IPS DF 6.9 (cell line): Measurements from ENCODE around the gene STPG1.

Source experiments
- DNase-seq: peaks from one replicate; pipeline ENCODE4 v3.0.0-alpha.2; 2013; ENCODE audit warnings: low read depth, low spot score
- H3K27ac ChIP-seq: one replicate; pipeline ENCODE4 v1.5.1; 2013; ENCODE audit warnings: low read length, control low read depth
- H3K27me3 ChIP-seq: 2 replicates; pipeline ENCODE4 v1.6.1; 2013; ENCODE audit warnings: mild to moderate bottlenecking, low read length; ENCODE audit not compliant: control insufficient read depth, insufficient read depth
- H3K36me3 ChIP-seq: 2 replicates; pipeline ENCODE4 v1.6.1; 2013; ENCODE audit warnings: low read length; ENCODE audit not compliant: control insufficient read depth, insufficient read depth
- H3K4me1 ChIP-seq: 2 replicates; pipeline ENCODE4 v1.6.1; 2013; ENCODE audit warnings: low read length; ENCODE audit not compliant: control insufficient read depth, insufficient read depth
- H3K4me3 ChIP-seq: 2 replicates; pipeline ENCODE4 v1.5.1; 2013; ENCODE audit warnings: mild to moderate bottlenecking, low read length
- H3K9me3 ChIP-seq: 2 replicates; pipeline ENCODE4 v1.6.1; 2013; ENCODE audit warnings: low read length, inconsistent platforms; ENCODE audit not compliant: control insufficient read depth, insufficient read depth
- WGBS: extraction: QIAGEN DNeasy Blood & Tissue Kit; methylation state at CpG from one replicate; pipeline ENCODE4 v1.1.7; 2013; ENCODE audit warnings: mixed read lengths, missing lambda C conversion rate; ENCODE audit not compliant: insufficient read length, insufficient coverage; 5-methylcytosine and 5-hydroxymethylcytosine counted together

STPG1 gene

DNA sequence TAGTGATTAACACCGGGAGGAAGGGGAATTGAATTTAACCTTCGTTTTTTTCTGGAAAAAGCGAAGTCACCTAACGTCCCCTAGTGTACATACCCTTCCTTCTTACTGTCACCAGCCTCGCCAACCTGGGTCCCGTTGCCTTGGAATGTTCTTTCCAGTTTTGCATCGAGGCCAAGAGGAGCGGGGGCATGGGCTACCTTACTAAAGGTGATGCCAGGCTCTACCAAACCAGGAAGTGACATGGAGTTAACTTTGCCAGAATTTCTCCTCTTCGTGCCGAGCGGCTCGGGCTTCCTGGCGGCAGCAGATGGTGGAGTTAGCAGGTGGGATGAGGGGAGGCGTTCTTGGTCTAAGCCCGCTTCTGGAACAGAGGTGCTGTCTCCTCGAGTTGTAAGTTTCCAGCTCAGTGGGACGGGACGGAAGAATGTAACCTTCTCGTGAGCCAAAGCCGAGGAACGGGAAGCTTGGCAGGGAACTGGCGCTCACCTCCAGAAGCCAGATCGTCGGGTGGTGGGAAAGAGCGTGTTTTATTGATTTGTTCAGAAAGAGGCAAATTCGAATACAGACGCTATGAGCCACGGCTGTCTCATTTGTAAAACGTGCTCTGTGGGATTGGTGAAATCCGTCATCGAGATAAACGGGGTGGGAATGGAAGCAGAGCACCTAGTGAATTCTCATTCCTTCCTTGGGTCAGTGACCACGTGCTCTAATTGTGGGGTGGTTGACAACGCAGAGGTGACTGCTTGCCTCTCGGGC lies 2.5 kb upstream of the STPG1 start:
- H3K4me3 ChIP-seq = peak overlapping the region; percentile 48; the same call in 1 of the 2 replicates
- no peak for DNase-seq
- H3K27me3 ChIP-seq = no peaks in the 10 kb centered on the region
- peaks cover 3% of the 10 kb centered on the region; the same call in 1 of the 2 replicates for H3K36me3 ChIP-seq
- H3K4me1 ChIP-seq = no peaks in the 10 kb centered on the region
- WGBS = no CpG with 5 or more reads among the region's 35 CpGs
- no peak overlapping the region for H3K27ac ChIP-seq
- H3K9me3 ChIP-seq = no peaks in the 10 kb centered on the region

DNA sequence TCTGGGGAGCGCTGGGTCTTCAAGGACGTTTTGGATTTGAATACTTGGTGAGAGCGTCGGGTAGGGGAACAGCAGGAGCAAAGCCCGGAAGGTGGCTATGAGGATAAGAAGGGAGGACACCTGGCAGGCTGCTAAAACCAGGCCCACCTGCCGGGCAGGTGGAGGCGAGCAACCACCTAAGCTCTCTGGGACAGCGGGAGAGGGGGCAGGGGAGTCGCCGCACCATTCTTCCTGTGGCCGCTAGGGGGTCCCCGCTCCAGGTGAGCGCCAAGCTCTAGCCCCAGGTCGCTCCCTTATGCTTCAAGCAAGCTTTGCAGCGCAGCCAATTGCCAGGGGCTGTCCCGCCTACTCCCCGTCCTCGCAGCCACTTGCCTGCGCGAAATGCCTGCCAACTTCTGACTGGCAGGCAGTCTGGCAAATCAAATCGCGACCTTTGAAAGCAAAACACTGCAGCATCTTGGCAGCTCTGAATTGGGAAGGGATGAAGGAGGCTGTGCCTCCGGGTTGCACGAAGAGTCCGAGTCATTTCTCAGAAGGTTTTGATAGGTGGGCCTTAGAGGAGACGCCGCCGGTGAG lies 1.8 kb upstream of the STPG1 start, which contains the start of gene NIPAL3:
NIPAL3 (plus strand) TSS at position 469 of the 576 bp plus-strand sequence. CDS start 3,746 bp downstream, outside the sequence.
- H3K36me3 ChIP-seq = peaks cover 3% of the 10 kb centered on the region; the same call in 1 of the 2 replicates
- no peaks in the 10 kb centered on the region for H3K4me1 ChIP-seq
- no peaks in the 10 kb centered on the region for H3K9me3 ChIP-seq
- H3K27ac ChIP-seq = no peak within 1 kb of the TSS
- WGBS = no CpG with 5 or more reads among the region's 28 CpGs
- no peaks in the 10 kb centered on the region for H3K27me3 ChIP-seq
- H3K4me3 ChIP-seq = peak within 1 kb of the TSS; percentile 48; the same call in 1 of the 2 replicates
- DNase-seq = peak; percentile 99

DNA sequence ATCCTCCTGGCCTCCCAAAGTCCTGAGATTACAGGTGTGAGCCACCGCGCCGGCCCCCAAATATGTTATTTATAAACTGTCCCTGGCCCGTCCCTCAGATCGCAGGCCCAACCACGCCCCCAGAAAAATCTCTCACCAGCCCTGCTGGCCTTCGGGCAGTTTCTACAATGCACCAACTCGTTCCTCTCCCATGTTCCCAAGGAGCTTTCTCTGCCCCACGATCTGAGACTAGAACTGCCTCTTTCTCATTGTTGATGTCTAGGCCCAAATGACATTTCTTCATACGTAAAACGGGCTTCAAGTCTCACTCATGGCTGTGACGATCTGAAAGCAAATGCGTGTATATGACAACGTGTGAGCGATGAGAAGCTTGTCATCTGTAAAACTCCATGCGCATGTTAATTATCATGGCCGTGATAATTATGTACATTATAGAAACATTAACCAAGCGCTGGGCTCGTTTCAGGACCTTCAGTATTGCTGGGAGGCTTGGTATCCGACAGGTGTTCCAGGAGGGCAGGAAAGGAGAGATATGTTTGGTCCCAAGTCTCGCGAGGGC lies 1.3 kb upstream of the STPG1 start:
- no peak for DNase-seq
- H3K4me1 ChIP-seq = no peaks in the 10 kb centered on the region
- WGBS = no CpG with 5 or more reads among the region's 22 CpGs
- no peak overlapping the region for H3K27ac ChIP-seq
- H3K9me3 ChIP-seq = no peaks in the 10 kb centered on the region
- H3K36me3 ChIP-seq = peaks cover 3% of the 10 kb centered on the region; the same call in 1 of the 2 replicates
- H3K4me3 ChIP-seq = no peak overlapping the region
- no peaks in the 10 kb centered on the region for H3K27me3 ChIP-seq

GRCh38 chr1:24412408-24412807 lies 1.2 kb downstream of the STPG1 start:
- H3K4me1 ChIP-seq = no peaks in the 10 kb centered on the region
- no peak overlapping the region for H3K4me3 ChIP-seq
- H3K27ac ChIP-seq = no peak overlapping the region
- no peak for DNase-seq
- H3K36me3 ChIP-seq = no peaks in the 10 kb centered on the region
- no peaks in the 10 kb centered on the region for H3K27me3 ChIP-seq
- no peaks in the 10 kb centered on the region for H3K9me3 ChIP-seq
- WGBS = no CpG with 5 or more reads among the region's 1 CpG

- Histone ChIP-seq H3K27me3 (no peaks in the 10 kb centered on the region), H3K9me3 (no peaks in the 10 kb centered on the region), H3K4me3 (no peak overlapping the region), H3K36me3 (no peaks in the 10 kb centered on the region), H3K27ac (no peak overlapping the region), H3K4me1 (no peaks in the 10 kb centered on the region)
- WGBS = no CpG with 5 or more reads among the region's 6 CpGs
- DNase-seq = no peak
These were observed 1.6 kb downstream of the STPG1 start for GRCh38 chr1:24411963-24412362.

GRCh38 chr1:24410750-24411149 lies 2.8 kb downstream of the STPG1 start:
- DNase-seq = no peak
- Histone ChIP-seq H3K27me3 (no peaks in the 10 kb centered on the region), H3K4me3 (no peak overlapping the region), H3K4me1 (no peaks in the 10 kb centered on the region), H3K36me3 (no peaks in the 10 kb centered on the region), H3K9me3 (no peaks in the 10 kb centered on the region), H3K27ac (no peak overlapping the region)
- WGBS = no CpG with 5 or more reads among the region's 7 CpGs

- no peak for DNase-seq
- no peaks in the 10 kb centered on the region for H3K4me1 ChIP-seq
- H3K27ac ChIP-seq = no peak overlapping the region
- no peaks in the 10 kb centered on the region for H3K36me3 ChIP-seq
- no peaks in the 10 kb centered on the region for H3K27me3 ChIP-seq
- no peaks in the 10 kb centered on the region for H3K9me3 ChIP-seq
- no peak overlapping the region for H3K4me3 ChIP-seq
- WGBS = no CpG with 5 or more reads among the region's 3 CpGs
These were observed 4.0 kb downstream of the STPG1 start for GRCh38 chr1:24409535-24409934.

GRCh38 chr1:24406788-24407187 lies 6.8 kb downstream of the STPG1 start:
- no peaks in the 10 kb centered on the region for H3K4me1 ChIP-seq
- WGBS = no CpG with 5 or more reads among the region's 1 CpG
- H3K9me3 ChIP-seq = no peaks in the 10 kb centered on the region
- no peaks in the 10 kb centered on the region for H3K36me3 ChIP-seq
- no peak overlapping the region for H3K4me3 ChIP-seq
- DNase-seq = no peak
- H3K27ac ChIP-seq = no peak overlapping the region
- H3K27me3 ChIP-seq = no peaks in the 10 kb centered on the region

- no peaks in the 10 kb centered on the region for H3K27me3 ChIP-seq
- no peak overlapping the region for H3K27ac ChIP-seq
- no peaks in the 10 kb centered on the region for H3K4me1 ChIP-seq
- WGBS = no CpG with 5 or more reads among the region's 4 CpGs
- H3K9me3 ChIP-seq = no peaks in the 10 kb centered on the region
- DNase-seq = no peak
- no peak overlapping the region for H3K4me3 ChIP-seq
- H3K36me3 ChIP-seq = no peaks in the 10 kb centered on the region
These were observed 9.8 kb downstream of the STPG1 start for GRCh38 chr1:24403806-24404205.

DNA sequence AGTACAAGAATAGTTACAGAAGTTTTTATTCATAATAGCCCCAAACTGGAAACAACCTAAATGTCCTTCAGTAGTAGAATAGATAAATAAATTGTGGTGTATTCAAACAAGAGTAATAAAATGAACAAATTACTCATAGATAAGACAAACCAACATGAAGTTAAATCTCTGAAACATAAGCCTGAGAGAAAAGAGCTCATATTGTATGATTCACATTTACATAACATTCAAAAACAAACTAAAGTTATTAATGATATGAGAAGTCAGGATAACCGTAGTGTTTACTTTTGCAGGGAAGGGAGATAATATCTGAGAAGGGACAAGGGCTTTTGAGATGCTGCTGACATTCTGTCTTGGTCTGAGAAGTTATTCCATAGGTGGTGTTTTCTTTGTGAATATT lies 13.5 kb downstream of the STPG1 start:
- Histone ChIP-seq H3K27ac (no peak overlapping the region), H3K4me1 (no peaks in the 10 kb centered on the region)

More for the DNA sequence above, 13.5 kb downstream of the STPG1 start:
- Histone ChIP-seq H3K4me3 (no peak overlapping the region), H3K27me3 (no peaks in the 10 kb centered on the region), H3K36me3 (no peaks in the 10 kb centered on the region), H3K9me3 (no peaks in the 10 kb centered on the region)
- DNase-seq = no peak
- no CpG with 5 or more reads among the region's 1 CpG for WGBS
